Mesenchymal stem cell (in vitro differentiated cells and primary cell): ENCODE results near the gene FCGBP.

Source experiments
- DNase-seq: peaks from one replicate; pipeline ENCODE4 v3.0.0-alpha.2; 2013
- H2AFZ ChIP-seq: one replicate; pipeline ENCODE4 v1.6.1; 2013; ENCODE audit warnings: low read depth, mild to moderate bottlenecking, control low read depth, inconsistent platforms, low read length, moderate library complexity
- H2AK5ac ChIP-seq: 2 replicates; pipeline ENCODE4 v1.6.1; 2013; ENCODE audit warnings: low read length, moderate library complexity, mild to moderate bottlenecking, inconsistent platforms; ENCODE audit not compliant: severe bottlenecking
- H2BK120ac ChIP-seq: one replicate; pipeline ENCODE4 v1.6.1; 2013; ENCODE audit warnings: low read depth, mild to moderate bottlenecking, inconsistent platforms, low read length, moderate library complexity
- H2BK12ac ChIP-seq, 2 experiments: one replicate each; pipeline ENCODE4 v1.6.1; 2013; ENCODE audit warnings: inconsistent platforms in 2 of 2, low read length in 2 of 2, mild to moderate bottlenecking in 2 of 2, moderate library complexity in 2 of 2, control low read depth in 1 of 2
- H2BK15ac ChIP-seq: one replicate; pipeline ENCODE4 v1.6.1; 2013; ENCODE audit warnings: mild to moderate bottlenecking, low read depth, inconsistent platforms; ENCODE audit not compliant: poor library complexity, severe bottlenecking
- H2BK5ac ChIP-seq: 2 replicates; pipeline ENCODE4 v1.6.1; 2013; ENCODE audit warnings: low read depth, mild to moderate bottlenecking, low read length, control low read depth, inconsistent platforms; ENCODE audit not compliant: poor library complexity, severe bottlenecking
- H3K14ac ChIP-seq, 2 experiments: one replicate each; pipeline ENCODE4 v1.6.1; 2013; ENCODE audit warnings: inconsistent platforms in 2 of 2, low read length in 2 of 2, control low read depth in 1 of 2, mild to moderate bottlenecking in 1 of 2, moderate library complexity in 1 of 2
- H3K18ac ChIP-seq, 2 experiments: one replicate each; pipeline ENCODE4 v1.6.1; 2013; ENCODE audit warnings: inconsistent platforms in 2 of 2, low read length in 2 of 2, control low read depth in 1 of 2, low read depth in 1 of 2, mild to moderate bottlenecking in 1 of 2
- H3K23ac ChIP-seq, 2 experiments: one replicate each; pipeline ENCODE4 v1.6.1; 2013; ENCODE audit warnings: inconsistent platforms in 2 of 2, low read length in 2 of 2, mild to moderate bottlenecking in 2 of 2, moderate library complexity in 2 of 2, control low read depth in 1 of 2
- H3K27ac ChIP-seq: 2 replicates; pipeline ENCODE4 v1.5.1; 2013; ENCODE audit warnings: mild to moderate bottlenecking, moderate library complexity, low read length, control low read depth, inconsistent platforms; ENCODE audit not compliant: poor library complexity, severe bottlenecking
- H3K27me3 ChIP-seq, 2 experiments: 2 replicates each; pipeline versions ENCODE4 v1.6.1 to v1.7.0; 2013; ENCODE audit warnings: low read length in 2 of 2, mild to moderate bottlenecking in 2 of 2, moderate library complexity in 2 of 2, control low read depth in 1 of 2, inconsistent platforms in 1 of 2; ENCODE audit not compliant: control insufficient read depth in 1 of 2, insufficient read depth in 1 of 2
- H3K36me3 ChIP-seq, 2 experiments: 2 replicates each; pipeline versions ENCODE4 v1.6.1 to v1.7.0; 2013; ENCODE audit warnings: low read length in 2 of 2, control low read depth in 1 of 2, inconsistent platforms in 1 of 2, low read depth in 1 of 2, mild to moderate bottlenecking in 1 of 2; ENCODE audit not compliant: insufficient read depth in 2 of 2, control insufficient read depth in 1 of 2
- H3K4ac ChIP-seq, 2 experiments: one replicate each; pipeline ENCODE4 v1.6.1; 2013; ENCODE audit warnings: inconsistent platforms in 2 of 2, low read length in 2 of 2, mild to moderate bottlenecking in 2 of 2, moderate library complexity in 2 of 2, control low read depth in 1 of 2, low read depth in 1 of 2
- H3K4me1 ChIP-seq: 2 replicates; pipeline ENCODE4 v1.6.1; 2013; ENCODE audit warnings: low read depth, low read length, control low read depth; ENCODE audit not compliant: control insufficient read depth, insufficient read depth
- H3K4me2 ChIP-seq: 2 replicates; pipeline ENCODE4 v1.6.1; 2013; ENCODE audit warnings: low read length, mild to moderate bottlenecking, inconsistent platforms; ENCODE audit not compliant: poor library complexity, severe bottlenecking
- H3K4me3 ChIP-seq, 2 experiments: 2 replicates each; pipeline versions ENCODE4 v1.5.1 to v1.7.0; 2013; ENCODE audit warnings: low read length in 2 of 2, mild to moderate bottlenecking in 2 of 2, control low read depth in 1 of 2, low read depth in 1 of 2; ENCODE audit not compliant: insufficient read depth in 1 of 2
- H3K79me1 ChIP-seq: replicated peaks from 2 replicates; pipeline ENCODE4 v1.6.1; 2013; ENCODE audit warnings: mild to moderate bottlenecking, control low read depth, low read length, inconsistent platforms; ENCODE audit not compliant: poor library complexity, severe bottlenecking
- H3K9ac ChIP-seq: 2 replicates; pipeline ENCODE4 v1.7.0; 2013; ENCODE audit warnings: mild to moderate bottlenecking, low read length, moderate library complexity
- H3K9me3 ChIP-seq: 2 replicates; pipeline ENCODE4 v1.7.0; 2013; ENCODE audit warnings: mild to moderate bottlenecking, low read length; ENCODE audit not compliant: control insufficient read depth
- H4K8ac ChIP-seq: one replicate; pipeline ENCODE4 v1.6.1; 2013; ENCODE audit warnings: inconsistent platforms, mild to moderate bottlenecking, low read length, moderate library complexity
- H4K91ac ChIP-seq: one replicate; pipeline ENCODE4 v1.6.1; 2013; ENCODE audit warnings: mild to moderate bottlenecking, low read length, inconsistent platforms
- WGBS: methylation state at CpG from one replicate; pipeline ENCODE4 v1.1.7; 2013; ENCODE audit warnings: mixed read lengths; 5-methylcytosine and 5-hydroxymethylcytosine counted together

FCGBP gene

GRCh38 chr19:39923862-39924261 is 10.6 kb downstream of the FCGBP start:
- Histone ChIP-seq H3K14ac (no peak overlapping the region), H3K36me3 (no peaks in the 10 kb centered on the region), H3K4me2 (no peak overlapping the region), H3K4ac (no peak overlapping the region), H3K27me3 (peaks cover 0 to 4% of the 10 kb centered on the region in 2 experiments), H4K91ac (no peak overlapping the region), H2BK12ac (no peak overlapping the region), H3K9me3 (no peaks in the 10 kb centered on the region), H3K23ac (no peak overlapping the region), H2BK15ac (no peak overlapping the region), H2AK5ac (no peak overlapping the region), H3K79me1 (no peaks in the 10 kb centered on the region), H3K4me3 (no peak overlapping the region), H3K27ac (no peak overlapping the region), H4K8ac (no peak overlapping the region), H3K4me1 (no peaks in the 10 kb centered on the region), H3K18ac (no peak overlapping the region), H3K9ac (no peak overlapping the region), H2BK120ac (no peak overlapping the region), H2AFZ (no peak overlapping the region), H2BK5ac (no peak overlapping the region)
- 72% methylated on average over 3 of the region's 4 CpGs for WGBS
- DNase-seq: no peak

GRCh38 chr19:39919976-39920375 is 14.5 kb downstream of the FCGBP start:
- H3K4ac ChIP-seq: no peak overlapping the region
- H3K4me1 ChIP-seq: no peaks in the 10 kb centered on the region
- no peaks in the 10 kb centered on the region for H3K9me3 ChIP-seq
- H2AK5ac ChIP-seq: no peak overlapping the region
- H2AFZ ChIP-seq: no peak overlapping the region
- 84% methylated on average over 6 of the region's 6 CpGs for WGBS
- no peak overlapping the region for H3K4me2 ChIP-seq
- no peak overlapping the region for H4K91ac ChIP-seq
- no peak overlapping the region for H3K18ac ChIP-seq
- H3K9ac ChIP-seq: no peak overlapping the region
- no peak overlapping the region for H3K23ac ChIP-seq
- H2BK5ac ChIP-seq: no peak overlapping the region
- no peak overlapping the region for H3K14ac ChIP-seq
- H3K27ac ChIP-seq: no peak overlapping the region
- peaks cover 0 to 5% of the 10 kb centered on the region in 2 experiments for H3K36me3 ChIP-seq
- DNase-seq: no peak
- H2BK12ac ChIP-seq: no peak overlapping the region
- H3K27me3 ChIP-seq: peaks cover 0 to 23% of the 10 kb centered on the region in 2 experiments
- no peaks in the 10 kb centered on the region for H3K79me1 ChIP-seq
- H3K4me3 ChIP-seq: no peak overlapping the region
- H4K8ac ChIP-seq: no peak overlapping the region
- H2BK120ac ChIP-seq: no peak overlapping the region
- H2BK15ac ChIP-seq: no peak overlapping the region

- no peak overlapping the region for H2BK120ac ChIP-seq
- H3K18ac ChIP-seq: no peak overlapping the region
- no peak overlapping the region for H2AK5ac ChIP-seq
- H3K27ac ChIP-seq: no peak overlapping the region
- H3K4ac ChIP-seq: no peak overlapping the region
- no peak overlapping the region for H3K23ac ChIP-seq
- WGBS: 93% methylated on average over 14 of the region's 20 CpGs
- H3K79me1 ChIP-seq: no peaks in the 10 kb centered on the region
- H3K27me3 ChIP-seq: peaks cover 0 to 33% of the 10 kb centered on the region in 2 experiments
- no peaks in the 10 kb centered on the region for H3K4me1 ChIP-seq
- no peak overlapping the region for H2AFZ ChIP-seq
- no peak overlapping the region for H2BK12ac ChIP-seq
- H2BK5ac ChIP-seq: no peak overlapping the region
- H3K14ac ChIP-seq: no peak overlapping the region
- no peak overlapping the region for H4K91ac ChIP-seq
- no peak overlapping the region for H3K4me3 ChIP-seq
- H3K36me3 ChIP-seq: peaks cover 0 to 5% of the 10 kb centered on the region in 2 experiments
- no peak overlapping the region for H3K4me2 ChIP-seq
- DNase-seq: no peak
- no peak overlapping the region for H4K8ac ChIP-seq
- no peak overlapping the region for H2BK15ac ChIP-seq
- no peaks in the 10 kb centered on the region for H3K9me3 ChIP-seq
- H3K9ac ChIP-seq: no peak overlapping the region
Observed at GRCh38 chr19:39918183-39918651, 16.2 kb downstream of the FCGBP start.

GRCh38 chr19:39917561-39918182 is 16.8 kb downstream of the FCGBP start:
- Histone ChIP-seq H3K4me3 (no peak overlapping the region), H2BK12ac (no peak overlapping the region), H4K91ac (no peak overlapping the region), H3K9ac (no peak overlapping the region), H3K27ac (no peak overlapping the region), H3K14ac (no peak overlapping the region), H4K8ac (no peak overlapping the region), H3K9me3 (no peaks in the 10 kb centered on the region), H3K4ac (no peak overlapping the region), H2BK15ac (no peak overlapping the region), H3K36me3 (peaks cover 0 to 5% of the 10 kb centered on the region in 2 experiments), H2AFZ (no peak overlapping the region), H2BK120ac (no peak overlapping the region), H2AK5ac (no peak overlapping the region), H2BK5ac (no peak overlapping the region), H3K27me3 (peaks cover 0 to 33% of the 10 kb centered on the region in 2 experiments), H3K4me1 (no peaks in the 10 kb centered on the region), H3K23ac (no peak overlapping the region), H3K18ac (no peak overlapping the region), H3K4me2 (no peak overlapping the region), H3K79me1 (no peaks in the 10 kb centered on the region)
- 76% methylated on average over 9 of the region's 9 CpGs for WGBS
- DNase-seq: no peak
